ENCODE measurements around the gene CDK2.
"Not testable (repeated sequence)": the region's sequence is repeated elsewhere in the genome, so short reads cannot be mapped to it uniquely, and the experiment has no call there.

CDK2 gene

DNA sequence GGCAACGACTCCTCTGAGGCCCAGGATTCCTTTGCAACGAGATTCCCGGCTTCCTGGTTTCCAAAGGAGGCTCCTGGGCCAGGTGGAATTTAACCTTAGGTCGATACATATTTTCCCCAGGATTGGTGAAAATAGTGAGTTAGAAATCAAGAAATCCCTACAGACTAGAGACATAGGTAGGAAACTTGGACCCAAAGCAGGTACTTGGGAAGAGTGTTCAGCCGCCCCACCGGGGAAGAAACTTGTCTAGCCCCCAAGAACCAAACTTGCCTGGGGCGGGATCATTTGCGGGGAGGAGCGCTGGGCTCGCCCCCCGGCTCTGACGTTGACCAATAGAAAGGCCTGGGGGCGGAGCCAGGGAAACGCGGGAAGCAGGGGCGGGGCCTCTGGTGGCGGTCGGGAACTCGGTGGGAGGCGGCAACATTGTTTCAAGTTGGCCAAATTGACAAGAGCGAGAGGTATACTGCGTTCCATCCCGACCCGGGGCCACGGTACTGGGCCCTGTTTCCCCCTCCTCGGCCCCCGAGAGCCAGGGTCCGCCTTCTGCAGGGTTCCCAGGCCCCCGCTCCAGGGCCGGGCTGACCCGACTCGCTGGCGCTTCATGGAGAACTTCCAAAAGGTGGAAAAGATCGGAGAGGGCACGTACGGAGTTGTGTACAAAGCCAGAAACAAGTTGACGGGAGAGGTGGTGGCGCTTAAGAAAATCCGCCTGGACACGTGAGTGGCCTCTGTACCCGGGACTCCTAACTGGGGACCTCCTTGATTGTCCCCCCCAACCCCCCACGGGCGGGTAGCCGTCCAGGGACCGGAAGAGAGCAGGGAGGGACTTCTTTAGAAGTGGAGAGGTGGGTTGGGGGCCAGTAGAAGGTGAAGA is at the start of gene CDK2:
TSS of gene CDK2 (plus strand) at position 423 of the 874 bp plus-strand sequence. CDS start at position 602, 179 bp downstream.
- no peak for TF ChIP-seq Cebpa-rat (IDR thresholded peaks at IDR 0.05)
- peak within 1 kb of the TSS; percentile 73 for H3K27ac ChIP-seq
- no peaks in the 10 kb centered on the region for H3K9me3 ChIP-seq
- H3K4me3 ChIP-seq, result peak within 1 kb of the TSS; percentile 78
- H4K20me1 ChIP-seq, result no peaks in the 10 kb centered on the region
- peak within 1 kb of the TSS; percentile 98 for H3K4me2 ChIP-seq
- peak within 1 kb of the TSS; percentile 90 for H3K9ac ChIP-seq
- peaks cover 36% of the 10 kb centered on the region for H3K36me3 ChIP-seq
- peaks cover 46% of the 10 kb centered on the region for H3K4me1 ChIP-seq
- H3K27me3 ChIP-seq, result no peaks in the 10 kb centered on the region

DNA sequence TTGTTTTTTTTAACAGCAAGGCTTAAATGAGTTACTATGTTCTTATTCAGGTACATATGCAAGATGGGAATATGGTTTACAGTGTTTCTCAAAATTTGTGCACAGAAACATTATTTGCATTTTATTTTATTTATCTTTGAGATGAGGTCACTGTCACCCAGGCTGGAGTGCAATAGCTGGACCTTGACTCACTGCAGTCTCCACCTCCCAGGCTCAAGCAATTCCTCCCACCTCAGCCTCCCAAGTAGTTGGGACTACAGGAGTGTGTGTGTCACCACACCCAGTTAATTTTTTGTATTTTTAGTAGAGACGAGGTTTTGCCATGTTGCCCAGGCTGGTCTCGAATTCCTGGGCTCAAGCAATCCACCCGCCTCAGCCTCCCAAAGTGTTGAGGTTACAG is 47.6 kb upstream of the CDK2 start:
- H3K27me3 ChIP-seq, H3K27ac ChIP-seq, H3K4me3 ChIP-seq, H3K9ac ChIP-seq, H3K9me3 ChIP-seq, H3K4me2 ChIP-seq, H3K4me1 ChIP-seq: not testable (repeated sequence)
- peaks cover 85% of the 10 kb centered on the region for H3K36me3 ChIP-seq
- peaks cover 46% of the 10 kb centered on the region for H4K20me1 ChIP-seq

GRCh38 chr12:55922126-55922525 is 44.5 kb upstream of the CDK2 start:
- peaks cover 28% of the 10 kb centered on the region for H3K4me1 ChIP-seq
- peaks cover 19% of the 10 kb centered on the region; the same call in 1 of the 2 replicates for H4K20me1 ChIP-seq
- no peak overlapping the region for H3K9ac ChIP-seq
- H3K4me3 ChIP-seq, result no peak overlapping the region
- TF ChIP-seq Cebpa-rat (IDR thresholded peaks at IDR 0.05), result no peak
- H3K9me3 ChIP-seq, result no peaks in the 10 kb centered on the region
- H3K27ac ChIP-seq, result no peak overlapping the region
- no peak overlapping the region for H3K4me2 ChIP-seq
- H3K36me3 ChIP-seq, result peaks cover 63% of the 10 kb centered on the region
- H3K27me3 ChIP-seq, result no peaks in the 10 kb centered on the region

DNA sequence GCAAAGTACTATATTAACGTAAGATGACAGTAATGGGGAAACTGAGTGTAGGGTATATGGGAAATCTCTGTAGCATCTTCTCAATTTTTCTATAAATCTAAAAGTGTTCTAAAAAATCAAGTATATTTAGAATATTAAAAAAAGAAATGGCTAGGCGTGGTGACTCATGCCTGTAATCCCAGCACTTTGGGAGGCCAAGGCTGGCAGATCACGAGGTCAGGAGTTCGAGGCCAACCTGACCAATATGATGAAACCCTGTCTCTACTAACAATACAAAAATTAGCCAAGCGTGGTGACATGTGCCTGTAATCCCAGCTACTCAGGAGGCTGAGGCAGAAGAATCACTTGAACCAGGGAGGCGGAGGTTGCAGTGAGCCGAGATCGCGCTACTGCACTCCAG is 43.0 kb upstream of the CDK2 start:
- not testable (repeated sequence) for H3K4me2 ChIP-seq, H3K4me3 ChIP-seq

DNA sequence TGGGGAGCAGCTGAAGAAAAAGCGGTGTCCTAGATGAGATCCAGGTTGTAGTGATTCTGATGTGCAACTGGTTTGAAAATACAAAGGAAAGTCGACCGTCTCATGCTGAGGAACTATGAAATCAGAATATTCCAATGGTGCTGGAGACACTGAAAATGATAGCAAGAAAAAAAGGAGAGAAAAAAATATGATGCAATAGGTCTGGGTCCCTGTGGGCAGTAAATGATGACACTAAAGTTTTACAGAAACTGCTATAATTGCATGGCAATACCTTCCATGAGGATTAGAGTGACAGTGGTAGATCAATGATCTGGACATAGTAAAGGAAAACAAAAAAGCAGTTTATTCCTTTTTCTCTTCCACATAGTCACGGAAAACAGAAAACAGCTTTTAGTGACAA is 41.3 kb upstream of the CDK2 start:
- no peak overlapping the region for H3K4me3 ChIP-seq
- peak; percentile 52; the same call in 1 of the 2 replicates for TF ChIP-seq Cebpa-rat (IDR thresholded peaks at IDR 0.05)
- 0 out of 2 replicates have a peak overlapping the region, but pooled peaks have one; percentile 7 for H3K27ac ChIP-seq
- peaks cover 51% of the 10 kb centered on the region for H3K4me1 ChIP-seq
- peaks cover 34% of the 10 kb centered on the region for H3K36me3 ChIP-seq
- H3K9me3 ChIP-seq, result no peaks in the 10 kb centered on the region
- peak overlapping the region; percentile 95 for H3K4me2 ChIP-seq
- H3K27me3 ChIP-seq, result no peaks in the 10 kb centered on the region
- H4K20me1 ChIP-seq, result 0 out of 2 replicates have a peak, but pooled peaks cover 8% of the 10 kb centered on the region
- H3K9ac ChIP-seq, result 0 out of 2 replicates have a peak overlapping the region, but pooled peaks have one; percentile 98

More for the DNA sequence above, 43.0 kb upstream of the CDK2 start:
- H3K9me3 ChIP-seq, H3K27me3 ChIP-seq, H3K27ac ChIP-seq, H3K9ac ChIP-seq: not testable (repeated sequence)
- peaks cover 34% of the 10 kb centered on the region for H3K4me1 ChIP-seq
- H3K36me3 ChIP-seq, result peaks cover 50% of the 10 kb centered on the region
- peaks cover 19% of the 10 kb centered on the region; the same call in 1 of the 2 replicates for H4K20me1 ChIP-seq

- Histone ChIP-seq H3K4me2 (peak overlapping the region; percentile 95), H3K9me3 (no peaks in the 10 kb centered on the region), H4K20me1 (0 out of 2 replicates have a peak, but pooled peaks cover 7% of the 10 kb centered on the region), H3K27me3 (no peaks in the 10 kb centered on the region), H3K4me3 (peak overlapping the region; percentile 96), H3K9ac (peak overlapping the region; percentile 98), H3K36me3 (peaks cover 34% of the 10 kb centered on the region), H3K4me1 (peaks cover 59% of the 10 kb centered on the region), H3K27ac (peak overlapping the region; percentile 98)
- no peak for TF ChIP-seq Cebpa-rat (IDR thresholded peaks at IDR 0.05)
These were observed 40.5 kb upstream of the CDK2 start for GRCh38 chr12:55925870-55926737.

GRCh38 chr12:55926738-55927587 is 39.7 kb upstream of the CDK2 start:
- peak overlapping the region; percentile 96 for H3K4me3 ChIP-seq
- peaks cover 64% of the 10 kb centered on the region for H3K4me1 ChIP-seq
- no peaks in the 10 kb centered on the region for H3K9me3 ChIP-seq
- TF ChIP-seq Cebpa-rat (IDR thresholded peaks at IDR 0.05), result no peak
- H3K27ac ChIP-seq, result peak overlapping the region; percentile 98
- H4K20me1 ChIP-seq, result 0 out of 2 replicates have a peak, but pooled peaks cover 1% of the 10 kb centered on the region
- H3K9ac ChIP-seq, result peak overlapping the region; percentile 98
- peak overlapping the region; percentile 95 for H3K4me2 ChIP-seq
- no peaks in the 10 kb centered on the region for H3K27me3 ChIP-seq
- H3K36me3 ChIP-seq, result peaks cover 28% of the 10 kb centered on the region

DNA sequence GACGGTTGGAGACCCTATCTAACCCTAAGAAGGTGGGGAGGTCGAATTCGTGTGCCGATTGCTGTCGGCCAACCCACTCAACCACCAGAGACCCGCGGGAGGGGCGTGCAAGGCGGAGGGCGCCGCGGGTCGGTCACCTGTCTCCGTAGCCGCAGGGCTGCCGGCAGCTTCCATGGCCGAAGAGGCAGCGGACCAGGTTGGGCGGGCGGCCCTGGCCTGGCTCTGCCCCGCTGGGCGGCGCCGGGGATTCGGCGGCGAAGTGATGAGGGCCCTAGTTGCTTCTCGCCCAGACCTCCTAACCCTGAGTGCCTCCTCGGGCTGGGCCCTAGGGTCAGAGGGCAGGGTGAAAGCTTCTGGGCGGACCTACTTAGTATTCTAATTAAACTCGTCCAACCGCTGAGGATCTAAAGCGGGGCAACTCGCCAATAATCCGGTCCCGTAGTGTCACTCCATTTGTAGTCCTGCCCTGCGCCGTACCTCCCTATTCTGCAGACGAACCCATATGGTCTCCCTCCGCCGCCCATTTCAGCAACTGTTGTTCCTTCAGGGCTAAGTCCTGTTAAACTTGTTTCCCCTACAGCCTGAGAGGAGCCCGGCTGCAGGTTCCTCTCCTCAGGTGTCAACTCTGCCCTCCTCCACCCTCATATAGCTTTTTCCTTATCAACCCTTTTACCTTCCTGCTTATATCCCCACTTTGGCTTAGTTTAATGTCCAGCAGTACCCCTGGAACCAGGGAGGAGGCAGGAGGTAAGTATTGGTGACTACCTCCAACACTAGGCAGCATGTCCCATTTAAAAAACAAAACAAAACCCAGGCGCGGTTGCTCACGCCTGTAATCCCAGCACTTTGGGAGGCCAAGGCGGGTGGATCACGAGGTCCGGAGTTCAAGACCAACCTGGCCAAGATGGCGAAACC is 38.8 kb upstream of the CDK2 start, which contains the start of gene PYM1:
TSS of gene PYM1 (minus strand) at position 307 of the 915 bp plus-strand sequence. CDS start at position 174, 133 bp downstream.
- Histone ChIP-seq H3K36me3 (peaks cover 19% of the 10 kb centered on the region), H3K27me3 (no peaks in the 10 kb centered on the region), H3K9me3 (no peaks in the 10 kb centered on the region), H3K4me1 (peaks cover 69% of the 10 kb centered on the region), H3K4me2 (peak within 1 kb of the TSS; percentile 95), H3K9ac (peak within 1 kb of the TSS; percentile 98), H3K4me3 (peak within 1 kb of the TSS; percentile 96), H4K20me1 (no peaks in the 10 kb centered on the region), H3K27ac (peak within 1 kb of the TSS; percentile 98)
- TF ChIP-seq Cebpa-rat (IDR thresholded peaks at IDR 0.05), result no peak

All from BLaER1 (cell line).